ENCODE results near the gene C6.
"Not testable (repeated sequence)": the region's sequence is repeated elsewhere in the genome, so short reads cannot be mapped to it uniquely, and the experiment has no call there.

The C6 gene

DNA sequence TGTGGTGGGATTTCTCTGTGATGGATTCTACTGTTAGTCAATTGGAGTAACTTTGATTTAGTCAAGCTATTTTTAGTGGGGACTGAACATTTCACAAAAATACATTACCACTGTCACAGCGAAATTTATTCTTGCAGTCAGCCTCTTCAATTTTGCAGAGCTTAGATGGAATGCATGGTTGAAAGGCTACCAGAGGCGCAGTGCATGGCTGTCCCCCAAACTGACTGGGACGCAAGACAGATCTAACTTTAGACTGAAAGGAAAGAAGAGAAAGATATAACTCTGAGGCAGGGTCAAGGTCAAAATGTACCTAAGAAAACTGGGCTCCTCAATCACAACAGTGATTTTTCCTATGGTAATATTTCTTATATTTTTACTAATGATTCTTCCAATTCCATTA is 13.7 kb downstream of the C6 start:
- no peak for DNase-seq (ENCODE audit: low read depth in 2 of 2)

DNA sequence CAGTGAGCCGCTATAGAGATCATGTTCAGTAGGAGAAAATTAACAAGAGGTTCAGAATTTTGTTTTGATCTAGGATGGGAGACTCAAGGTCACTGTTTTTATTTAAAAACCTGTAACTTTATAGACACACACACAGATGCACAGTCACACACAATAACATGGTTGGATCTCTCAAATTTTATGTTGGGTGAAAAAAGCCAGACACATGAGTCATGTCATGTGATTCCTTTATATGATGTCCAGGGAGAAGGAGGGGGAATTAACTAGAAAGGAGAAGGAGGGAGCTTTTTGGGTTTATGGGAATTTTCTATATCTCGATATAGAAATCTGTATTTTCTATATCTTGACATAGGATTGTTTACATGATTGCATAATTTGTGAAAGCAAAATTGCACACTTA is 17.1 kb downstream of the C6 start:
- DNase-seq (ENCODE audit: low read depth in 2 of 2), result no peak

DNA sequence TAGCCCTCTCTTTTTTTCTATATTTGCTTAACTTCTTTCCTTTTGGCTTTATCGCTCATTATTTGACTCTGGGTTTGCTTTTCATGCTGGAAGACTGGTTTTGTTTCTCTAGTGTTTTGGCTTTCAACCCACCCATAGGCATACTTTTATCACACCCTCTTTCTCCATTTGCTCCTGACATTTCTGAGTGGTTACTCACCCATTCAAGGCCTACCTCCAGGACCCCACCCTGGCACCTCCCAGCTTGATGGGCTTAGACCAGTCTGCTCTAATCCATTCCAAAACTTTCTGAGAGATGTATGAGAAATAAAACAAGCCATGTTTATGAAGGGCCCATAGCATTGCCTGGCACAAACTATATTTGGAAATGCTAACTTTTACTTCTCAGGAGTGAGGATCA is 18.1 kb downstream of the C6 start:
- no peak for DNase-seq (ENCODE audit: low read depth in 2 of 2)

DNA sequence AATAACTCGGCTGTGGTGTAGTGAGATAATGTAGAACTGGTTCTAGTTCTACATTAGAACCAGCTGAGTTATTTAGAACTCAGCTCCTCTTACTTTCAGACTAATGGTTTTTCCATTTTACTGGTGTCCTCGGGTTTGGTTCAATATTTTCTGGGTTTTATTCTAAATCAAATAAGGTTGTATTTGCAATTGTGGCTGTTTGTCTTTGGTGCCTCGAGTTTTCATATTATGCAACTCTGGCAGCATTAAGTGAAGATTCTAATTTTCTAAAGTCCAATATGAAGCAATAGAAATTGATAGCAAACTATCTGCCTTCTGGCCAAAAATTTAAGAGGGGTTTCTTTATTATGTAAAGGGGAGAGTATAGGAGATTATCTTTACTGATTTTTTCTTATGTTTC is 19.0 kb downstream of the C6 start:
- no peak for DNase-seq (ENCODE audit: low read depth in 2 of 2)

DNA sequence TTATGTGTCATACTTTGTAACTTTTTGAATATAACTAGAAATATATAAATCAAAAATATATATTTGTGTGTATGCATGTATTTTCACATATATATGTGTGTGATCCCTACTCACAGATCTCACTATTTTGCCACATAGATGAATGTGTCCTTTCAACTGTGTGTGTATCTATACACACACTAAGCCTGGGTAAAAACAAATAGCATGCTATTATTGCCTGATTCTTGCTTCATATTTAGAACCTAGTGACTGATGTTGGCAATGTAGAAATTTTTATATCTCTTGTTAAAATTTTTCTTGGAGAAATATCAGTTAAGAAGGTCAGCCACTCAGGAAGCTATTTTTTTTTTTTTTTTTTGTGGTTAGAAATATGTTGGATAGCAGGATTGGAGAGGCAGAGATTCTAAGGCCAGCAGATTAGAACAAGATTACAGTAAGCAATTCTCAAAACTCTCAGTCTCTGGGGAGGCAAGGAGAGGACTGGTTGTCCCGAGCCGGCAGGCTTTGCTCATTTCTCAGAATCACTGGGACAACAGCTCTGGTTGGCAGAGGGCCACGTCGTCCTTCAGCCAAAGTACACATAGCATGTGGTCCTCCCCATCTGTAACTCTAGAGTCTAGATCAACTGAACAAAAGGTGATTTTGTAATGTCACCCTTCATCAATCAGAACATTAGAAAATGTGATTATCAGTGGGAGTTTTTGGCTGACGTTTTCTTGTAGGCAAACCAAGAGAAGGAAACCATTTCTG is 19.7 kb downstream of the C6 start:
- DNase-seq (ENCODE audit: low read depth in 2 of 2), result no peak

DNA sequence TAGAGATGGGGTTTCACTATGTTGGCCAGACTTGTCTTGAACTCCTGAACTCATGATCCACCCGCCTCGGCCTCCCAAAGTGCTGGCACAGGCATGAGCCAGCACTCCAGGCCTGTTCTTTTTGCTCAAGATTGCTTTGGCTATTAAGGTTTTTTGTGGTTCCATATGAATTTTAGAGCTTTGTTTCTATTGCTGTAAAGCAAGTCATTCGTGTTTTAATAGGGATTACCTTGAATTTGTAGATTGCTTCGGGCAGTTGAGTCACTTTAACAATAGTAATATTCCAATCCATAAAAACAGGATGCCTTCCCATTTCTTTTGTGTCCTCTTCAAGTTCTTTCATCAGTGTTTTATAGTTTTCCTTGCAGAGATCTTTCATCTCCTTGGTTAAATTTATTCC is 22.1 kb downstream of the C6 start:
- DNase-seq (ENCODE audit: low read depth in 2 of 2), result no peak

DNA sequence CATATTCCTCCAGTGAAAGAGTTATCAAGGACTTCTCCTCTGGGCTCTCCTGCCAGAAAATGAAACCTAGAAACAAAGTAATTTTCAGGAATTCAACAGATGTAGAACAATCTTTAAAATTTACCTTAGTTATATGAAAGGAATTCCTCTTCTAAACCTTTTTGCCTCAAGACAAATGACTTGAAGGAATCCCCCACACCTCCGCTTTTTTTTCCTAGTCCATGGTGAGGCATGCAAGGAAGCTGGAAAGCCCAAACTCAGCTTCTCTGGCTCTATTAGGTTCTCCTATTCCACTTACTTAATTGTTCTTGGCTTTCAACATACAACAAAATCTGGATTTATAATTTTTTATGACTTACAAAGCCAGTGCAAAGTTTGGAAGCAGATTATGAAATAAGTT is 27.2 kb downstream of the C6 start:
- no peak for DNase-seq (ENCODE audit: low read depth in 2 of 2)

DNA sequence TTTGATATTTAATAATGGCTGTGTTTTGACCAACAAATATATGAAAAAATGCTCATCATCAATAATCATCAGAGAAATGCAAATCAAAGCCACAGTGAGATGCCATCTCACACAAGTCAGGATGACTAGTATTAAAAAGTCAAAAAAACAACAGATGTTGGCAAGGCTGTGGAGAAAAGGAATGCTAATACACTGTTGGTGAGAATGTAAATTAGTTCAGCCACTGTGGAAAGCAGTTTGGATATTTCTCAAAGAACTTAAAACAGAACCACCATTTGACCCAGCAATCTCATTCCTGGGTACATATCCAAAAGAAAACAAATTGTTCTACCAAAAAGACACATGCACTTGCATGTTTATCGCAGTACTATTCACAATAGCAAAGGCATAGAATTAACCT is 30.0 kb downstream of the C6 start:
- DNase-seq (ENCODE audit: low read depth in 2 of 2), result not testable (repeated sequence)

DNA sequence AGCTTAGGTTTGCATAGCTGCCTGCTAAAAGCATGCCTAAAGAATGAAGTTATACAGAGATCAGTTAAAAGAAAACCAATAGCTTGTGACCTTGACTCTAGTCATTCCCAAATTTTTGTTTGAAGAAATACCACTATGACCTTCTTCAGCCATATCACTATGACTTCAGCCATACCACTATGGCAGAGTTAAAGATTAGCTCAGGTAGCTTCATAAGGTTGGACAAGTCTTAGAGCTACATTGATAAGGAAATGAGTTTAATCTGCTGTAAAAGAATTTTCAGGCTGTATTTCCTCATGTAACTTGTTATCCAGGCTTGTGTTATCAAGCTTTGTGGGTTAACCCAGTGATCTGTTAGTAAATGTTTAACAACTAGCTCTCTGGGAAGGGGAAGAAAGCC is 30.7 kb downstream of the C6 start:
- no peak for DNase-seq (ENCODE audit: low read depth in 2 of 2)

DNA sequence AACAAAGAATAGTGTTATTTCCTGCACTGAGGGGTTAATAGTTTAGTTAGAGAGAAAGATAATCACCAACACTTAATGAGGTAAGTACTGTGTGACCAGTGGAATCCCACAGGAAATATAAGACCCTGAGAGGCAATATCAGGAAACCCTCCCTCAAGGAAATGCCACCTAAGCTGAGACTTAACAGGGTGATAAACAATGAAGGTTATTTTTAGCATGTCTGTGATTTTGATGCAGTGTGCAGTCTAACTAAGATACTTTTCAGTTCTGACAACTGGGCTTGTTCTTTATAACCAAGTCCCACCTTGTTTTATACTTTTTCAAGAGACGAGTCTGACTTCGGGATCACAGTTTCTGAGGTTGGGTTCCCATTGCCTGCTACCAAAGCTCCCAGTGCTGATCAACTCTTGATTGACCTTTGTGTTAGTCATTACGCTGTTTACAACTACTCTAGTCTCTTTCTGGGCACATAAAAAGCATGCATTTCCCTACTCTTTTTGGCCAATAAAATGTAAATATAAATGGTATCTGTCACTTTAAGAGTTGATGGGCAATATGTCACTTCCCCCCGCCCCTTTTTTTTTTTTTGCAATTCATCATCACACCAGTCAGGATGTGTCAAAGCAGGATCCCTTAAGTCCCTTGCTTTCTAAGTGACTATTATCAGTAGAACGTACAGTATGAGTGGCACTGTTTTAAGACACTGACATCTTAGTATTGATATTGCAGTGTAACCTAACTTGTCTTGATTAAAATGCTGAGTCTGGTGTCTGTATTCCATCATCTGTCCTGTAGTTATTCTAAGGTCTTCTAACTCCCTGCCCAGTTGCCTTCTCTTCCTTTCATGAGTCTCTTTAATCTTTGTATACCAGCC is 31.4 kb downstream of the C6 start:
- no peak for DNase-seq (ENCODE audit: low read depth in 2 of 2)

DNA sequence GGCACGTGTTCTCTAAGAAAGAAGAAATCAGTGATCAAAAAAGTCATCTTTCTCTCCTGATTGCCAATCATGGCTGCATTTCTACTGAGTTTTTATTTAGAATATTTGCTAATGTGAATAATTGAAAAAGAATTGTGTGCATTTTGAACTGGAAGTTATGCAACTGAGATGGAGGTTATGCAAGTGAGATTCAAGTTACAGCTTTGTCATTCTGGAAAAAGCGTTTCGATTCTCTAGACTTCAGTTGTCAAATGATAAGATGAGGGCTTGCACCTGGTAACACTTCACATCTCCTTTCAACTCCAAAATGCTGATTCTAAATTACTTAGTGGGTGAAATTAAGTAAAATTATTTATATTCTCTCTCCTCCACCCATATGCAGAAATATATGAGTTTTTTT is 36.4 kb downstream of the C6 start:
- no peak for DNase-seq (ENCODE audit: low read depth in 2 of 2)

DNA sequence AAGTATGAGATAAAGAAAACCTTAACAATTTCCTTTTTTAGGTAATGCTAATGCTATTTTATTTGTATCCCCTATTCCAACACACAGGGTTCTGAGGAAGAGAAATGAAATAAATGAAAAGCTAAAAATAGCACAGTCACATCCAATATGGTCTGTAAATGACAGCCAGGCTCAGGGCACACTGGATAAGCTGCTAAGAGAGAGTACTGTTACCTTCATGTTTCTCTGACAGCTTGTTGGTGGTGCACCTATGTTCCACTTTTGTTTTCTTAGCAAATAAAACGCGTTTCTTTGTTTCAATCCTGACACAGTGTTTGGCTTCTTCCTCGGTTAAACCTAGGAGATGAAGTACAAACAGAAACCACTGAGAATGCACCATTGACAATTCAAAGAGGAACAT is 41.3 kb downstream of the C6 start:
- no peak for DNase-seq (ENCODE audit: low read depth in 2 of 2)

DNA sequence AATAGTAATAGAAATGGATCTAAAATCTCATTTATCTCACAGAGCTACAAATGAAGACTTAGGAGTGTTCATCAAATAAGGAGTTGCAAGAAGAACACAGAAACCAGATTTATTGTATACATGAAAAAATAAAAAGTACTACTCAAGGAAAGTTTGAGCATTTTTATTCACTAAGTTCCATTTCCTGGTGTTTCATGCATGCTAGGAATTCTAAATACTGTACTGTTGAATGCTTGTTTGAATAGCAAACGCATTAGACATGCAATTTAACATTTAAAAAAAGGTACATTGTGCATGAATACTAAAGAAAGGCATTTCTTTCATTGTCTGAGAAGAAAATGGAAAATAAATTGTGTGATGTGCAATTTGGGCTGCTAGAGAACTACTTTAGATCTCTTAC is 52.1 kb downstream of the C6 start:
- no peak for DNase-seq (ENCODE audit: low read depth in 2 of 2)

DNA sequence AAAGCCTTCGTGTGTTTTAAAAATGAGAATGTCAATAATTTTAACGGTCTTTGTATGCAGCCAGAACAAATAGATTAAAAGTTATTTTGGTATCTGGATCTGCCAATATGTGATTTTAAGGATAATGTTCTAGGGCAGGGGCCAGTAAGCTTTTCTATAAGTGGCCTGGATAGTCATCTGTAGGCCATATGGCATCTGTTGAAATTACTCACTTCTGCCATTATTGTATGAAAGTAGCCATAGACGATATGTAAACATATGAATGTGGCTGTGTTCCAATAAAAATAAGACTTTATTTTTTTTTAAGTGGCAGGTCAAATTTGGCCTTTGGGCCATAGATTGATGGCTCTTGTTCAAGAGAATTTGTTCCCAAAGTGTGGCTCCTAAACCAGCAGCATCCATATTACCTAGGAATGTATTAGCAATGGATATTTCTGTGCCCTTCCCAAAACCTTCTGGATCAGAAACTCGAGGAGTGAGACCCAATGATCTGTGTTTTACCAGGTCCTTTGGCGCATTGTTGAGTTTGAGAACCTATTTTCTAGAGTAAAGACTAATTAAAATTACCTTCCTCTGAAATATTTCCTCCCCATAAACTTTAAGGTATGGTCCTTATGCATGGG is 55.9 kb downstream of the C6 start:
- no peak for DNase-seq (ENCODE audit: low read depth in 2 of 2)

DNA sequence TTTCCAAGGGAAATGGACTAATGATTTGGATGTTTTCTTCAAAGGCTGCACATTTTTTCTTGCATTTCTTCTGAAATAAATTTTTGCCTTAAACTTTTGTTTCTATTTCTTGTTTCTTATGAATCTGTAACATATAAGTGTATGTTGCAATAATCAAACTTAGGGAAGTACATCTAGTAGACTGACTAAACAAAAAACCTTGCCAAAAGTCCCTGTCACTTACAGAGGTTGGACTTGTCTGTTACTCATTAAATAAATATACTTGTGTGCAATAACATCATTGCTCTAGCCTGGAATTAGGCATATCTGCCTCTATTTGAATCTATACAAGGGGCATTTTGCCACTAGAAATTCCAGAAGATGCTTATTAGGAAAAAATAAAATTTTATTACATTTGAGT is 56.6 kb downstream of the C6 start:
- no peak for DNase-seq (ENCODE audit: low read depth in 2 of 2)

DNA sequence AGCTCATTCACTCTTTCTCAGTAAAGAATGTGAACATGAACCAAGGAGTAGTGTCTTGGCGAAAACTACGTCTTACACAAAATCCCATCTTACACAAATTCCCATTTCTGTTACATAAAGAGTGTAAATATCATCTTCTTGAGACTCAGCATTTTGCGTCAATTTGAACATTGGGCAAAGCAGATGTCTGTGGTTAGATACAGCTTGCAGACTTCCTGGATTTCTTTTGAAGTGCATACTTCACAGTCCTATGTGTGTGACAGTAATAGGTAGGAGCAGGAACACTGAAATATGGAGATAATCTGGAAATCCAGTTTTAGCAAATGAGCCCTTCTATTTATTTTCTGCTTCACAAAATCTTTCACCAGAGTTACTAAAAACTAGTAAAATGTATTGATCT is 58.8 kb downstream of the C6 start:
- no peak for DNase-seq (ENCODE audit: low read depth in 2 of 2)

DNA sequence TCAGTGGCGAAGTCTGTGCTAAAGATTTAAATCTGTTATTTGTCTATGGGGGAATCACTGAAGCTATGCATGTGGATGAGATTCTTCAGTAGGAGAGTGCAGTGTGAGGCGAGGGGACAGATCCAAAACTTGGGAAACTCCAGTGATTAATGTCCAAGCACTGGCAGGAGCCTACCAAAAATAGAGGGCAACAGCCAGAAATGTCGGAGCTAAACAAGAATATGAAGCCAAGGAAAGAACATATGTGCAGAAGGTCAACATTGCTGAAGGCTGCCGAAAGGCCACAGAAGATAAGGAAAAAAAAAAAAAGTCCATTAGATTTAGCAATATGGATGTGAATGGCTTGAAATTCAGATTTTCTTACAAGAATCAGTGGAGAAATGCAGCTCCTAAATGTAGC is 61.8 kb downstream of the C6 start:
- DNase-seq (ENCODE audit: low read depth in 2 of 2), result no peak

DNA sequence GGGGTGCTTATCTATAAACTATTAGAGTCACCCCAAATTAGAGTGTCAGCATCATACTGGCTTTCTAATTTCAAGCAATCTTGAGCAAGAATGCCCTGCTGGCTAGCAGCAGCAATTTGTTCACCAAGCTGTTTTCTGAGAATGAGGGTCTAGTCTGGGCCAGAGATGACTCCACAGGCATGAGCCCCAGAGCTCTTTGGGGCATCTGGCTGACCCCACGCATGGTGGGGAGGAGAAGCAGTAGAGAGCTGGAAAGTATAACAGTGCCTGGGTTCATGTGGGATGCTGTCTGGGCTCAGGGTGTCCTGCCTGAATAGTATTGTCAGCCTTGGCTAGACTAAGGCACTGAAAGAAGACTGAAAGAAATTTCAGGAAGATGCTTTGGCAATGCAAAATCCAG is 64.9 kb downstream of the C6 start:
- no peak for DNase-seq (ENCODE audit: low read depth in 2 of 2)

DNA sequence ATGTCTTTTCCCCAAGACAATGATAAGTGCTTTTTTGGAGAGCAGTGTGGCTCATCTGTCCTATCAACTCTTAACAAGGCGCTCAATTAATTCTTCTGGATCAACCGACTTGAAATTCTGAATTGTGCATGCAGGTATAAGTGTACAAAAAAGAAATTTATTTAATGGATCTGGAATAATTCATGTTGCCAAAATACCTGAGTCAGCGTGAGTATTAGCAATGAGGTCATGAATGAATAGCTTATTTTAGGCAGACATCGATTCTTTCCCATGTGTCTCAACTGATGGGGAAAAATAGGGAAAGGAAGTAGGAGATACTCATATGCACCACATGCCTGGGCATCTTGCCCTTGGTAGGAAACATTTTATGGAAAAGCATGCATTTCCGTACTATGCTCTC is 68.0 kb downstream of the C6 start:
- DNase-seq (ENCODE audit: low read depth in 2 of 2), result no peak

DNA sequence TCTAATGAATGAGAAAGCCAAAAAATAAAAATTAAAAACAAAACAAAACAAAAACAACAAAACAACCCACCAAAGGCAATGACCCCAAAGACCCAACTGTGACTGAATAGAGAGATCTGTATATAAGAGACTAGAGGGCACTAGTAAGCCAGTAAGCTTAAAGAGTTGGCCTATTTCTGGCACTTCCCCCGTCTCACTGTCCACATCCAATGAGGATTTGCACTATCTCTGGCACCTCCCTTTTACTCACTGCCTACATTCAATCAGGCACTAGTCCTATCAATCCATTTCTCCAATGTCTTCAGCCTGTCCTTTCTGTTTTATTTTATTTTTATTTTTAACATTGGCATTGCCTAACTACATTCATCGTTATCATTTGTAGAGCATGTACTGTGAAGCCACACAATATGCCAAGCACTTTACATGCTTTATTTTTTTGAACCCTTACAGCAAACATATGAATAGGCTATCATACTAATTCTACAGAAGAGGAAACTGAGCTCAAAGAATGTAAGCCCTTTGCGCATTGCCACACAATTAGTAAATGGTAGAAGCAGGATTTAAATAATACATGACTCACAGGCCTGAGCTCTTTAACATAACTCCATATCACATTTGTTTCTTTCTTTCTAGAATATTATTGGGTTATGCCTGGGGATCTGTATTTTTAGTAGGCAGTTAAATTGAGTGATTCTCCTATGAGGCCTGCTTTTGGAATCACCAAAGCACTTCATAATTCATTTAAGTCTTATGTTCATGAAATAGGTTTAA is 70.0 kb downstream of the C6 start:
- no peak for DNase-seq (ENCODE audit: low read depth in 2 of 2)

DNA sequence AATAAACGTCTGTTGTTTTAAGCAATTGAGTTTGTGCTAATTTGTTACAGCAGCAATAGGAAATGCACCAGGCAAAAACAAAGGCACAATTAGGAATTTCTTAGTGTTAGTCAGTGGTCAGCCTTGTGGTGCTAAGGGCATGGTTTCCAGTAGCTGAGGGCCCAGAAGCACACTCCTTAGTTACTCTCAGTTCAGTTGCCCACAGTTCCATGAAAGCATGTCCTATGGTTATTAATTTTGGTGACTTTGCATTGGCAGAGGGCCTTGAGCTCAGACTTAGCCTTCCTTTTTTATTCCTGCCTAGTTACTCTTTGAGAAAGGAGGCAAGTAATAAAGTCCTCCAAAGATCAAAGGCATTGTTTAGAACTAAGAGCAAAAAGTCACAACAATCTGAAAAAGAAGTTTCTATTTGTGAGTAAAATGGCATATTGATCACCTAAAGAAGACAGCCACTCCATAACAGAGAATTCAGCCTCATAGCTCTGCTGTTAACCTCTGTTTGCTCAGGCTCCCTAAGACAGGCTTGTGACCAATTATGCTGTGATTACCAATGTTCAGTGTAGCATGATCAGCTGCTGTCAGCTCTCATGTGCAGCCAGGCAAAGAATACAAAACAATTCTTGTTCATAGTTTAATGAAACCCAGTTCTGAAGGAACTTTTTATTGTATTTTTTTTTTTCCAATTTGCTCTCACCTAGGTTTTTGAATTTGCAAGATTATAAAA is 85.2 kb downstream of the C6 start:
- no peak for DNase-seq (ENCODE audit: low read depth in 2 of 2)

DNA sequence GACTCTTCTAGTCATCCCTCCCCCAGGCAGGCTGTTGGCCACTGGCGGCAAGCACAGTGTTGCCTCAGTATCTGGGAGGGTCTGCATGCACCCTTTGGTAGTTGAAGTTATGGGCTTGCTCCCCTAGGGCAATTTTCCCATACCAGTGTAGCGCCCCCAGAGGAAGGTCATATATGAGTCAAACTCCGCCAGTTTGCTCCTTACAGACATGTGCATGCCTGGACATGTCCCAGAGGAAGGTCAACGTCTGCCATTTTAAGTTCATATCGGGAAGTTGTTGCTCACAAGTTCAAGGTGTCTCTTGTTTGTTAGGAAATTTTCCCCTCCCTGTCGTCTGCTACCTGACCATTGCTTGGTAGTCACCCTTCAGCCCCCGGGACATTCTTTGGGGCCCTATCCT is 90.9 kb downstream of the C6 start:
- DNase-seq (ENCODE audit: low read depth in 2 of 2), result no peak

Measured in activated CD8-positive, alpha-beta memory T cell treated with anti-CD3 and anti-CD28 coated beads for 4 hours (primary cell).